DOHH2 (cell line): Measurements from ENCODE around the gene TREML4.

Experiments used
- CTCF ChIP-seq: fragments of 200-600 bp; sonication (generic); IDR thresholded peaks from one replicate; pipeline ENCODE4 v1.5.1; 2014; ENCODE audit warnings: antibody characterized with exemption, mild to moderate bottlenecking, low read depth, low read length; ENCODE audit not compliant: poor library complexity, severe bottlenecking
- EZH2phosphoT487 ChIP-seq: fragments of 200-600 bp; sonication (generic); IDR thresholded peaks from 2 replicates; pipeline ENCODE4 v1.6.1; 2017; ENCODE audit warnings: borderline replicate concordance, mild to moderate bottlenecking, antibody characterized with exemption, low read length, moderate library complexity, mixed read lengths

GRCh38 chr6:41204156-41204555 lies 24.0 kb upstream of the TREML4 start:
- no peak for TF ChIP-seq CTCF
- no peak for TF ChIP-seq EZH2phosphoT487
